GM18520 (cell line): ENCODE results near the gene NDUFA9.

Source experiments
- ATAC-seq: cut with Tn5 transposase; IDR thresholded peaks from one replicate; pipeline ENCODE4 v1.9.1; 2021; ENCODE audit not compliant: unreplicated experiment

Gene NDUFA9

GRCh38 chr12:4685317-4685716, 36.4 kb downstream of the NDUFA9 start:
- ATAC-seq: no peak

DNA sequence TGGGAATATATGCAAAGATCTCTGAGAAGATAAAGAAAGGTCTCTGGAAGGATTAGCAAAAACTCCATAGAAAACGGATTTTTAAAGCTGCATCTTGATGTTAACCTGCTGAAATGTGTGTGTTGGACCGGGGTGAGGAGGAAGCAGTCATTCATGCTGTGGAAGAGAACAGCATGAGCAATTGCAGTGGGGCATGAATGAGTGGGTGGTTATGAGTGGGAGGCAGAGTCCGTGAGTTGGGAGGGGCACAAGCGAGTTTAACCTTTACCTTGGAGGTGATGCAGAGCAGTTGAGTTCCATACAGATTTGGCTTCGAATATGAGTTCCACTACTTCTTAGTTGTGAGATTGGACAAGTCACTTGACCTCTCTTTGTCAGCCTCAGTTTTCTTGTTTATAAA, 41.8 kb downstream of the NDUFA9 start:
- ATAC-seq: no peak
